GM19395 (cell line): ENCODE data around the gene ARPC3.
"Not testable (repeated sequence)": the region's sequence is repeated elsewhere in the genome, so short reads cannot be mapped to it uniquely, and the experiment has no call there.

Experiments used
- ATAC-seq: cut with Tn5 transposase; IDR thresholded peaks from one replicate; pipeline ENCODE4 v1.9.1; 2021; ENCODE audit warnings: mild to moderate bottlenecking, moderate library complexity; ENCODE audit not compliant: unreplicated experiment

ARPC3 gene

DNA sequence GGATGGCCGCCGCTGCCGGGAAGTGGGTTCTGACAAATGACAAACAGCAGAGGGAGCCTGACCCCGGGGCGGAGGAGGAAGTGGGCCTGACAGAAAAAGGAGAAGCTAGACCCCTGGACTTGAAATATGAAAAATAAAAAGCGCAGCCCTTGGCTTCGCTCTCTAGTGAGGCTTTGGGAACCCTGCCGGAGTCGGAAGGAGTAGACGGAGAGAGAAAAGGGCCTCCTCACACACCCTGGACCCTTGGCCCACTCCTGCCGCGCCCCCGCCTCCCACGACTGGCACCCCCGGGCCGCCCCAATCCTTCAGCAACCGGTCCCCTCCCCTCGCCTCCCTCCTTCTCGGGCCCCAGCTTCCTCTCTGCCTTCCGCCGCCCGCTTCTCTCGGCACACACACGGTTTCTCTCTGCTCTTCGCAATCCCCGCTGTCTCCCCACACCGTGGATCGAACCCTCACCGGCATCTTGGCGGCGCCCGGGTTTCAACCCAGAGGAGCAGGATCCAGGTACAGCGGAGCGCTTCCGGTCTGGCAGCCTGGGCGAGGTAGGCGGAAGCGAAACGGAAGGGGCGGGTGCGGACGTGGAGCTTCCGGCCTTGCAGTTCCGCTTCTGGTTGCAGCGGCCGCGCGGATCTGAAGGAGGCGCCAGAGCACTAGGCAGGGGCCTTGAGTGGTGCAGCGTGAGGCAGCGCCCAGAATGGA, at the start of gene ARPC3:
TSS of gene ARPC3 (minus strand) at position 539 of the 699 bp plus-strand sequence. CDS start at position 462, 77 bp downstream.
- ATAC-seq: peak; percentile 92

DNA sequence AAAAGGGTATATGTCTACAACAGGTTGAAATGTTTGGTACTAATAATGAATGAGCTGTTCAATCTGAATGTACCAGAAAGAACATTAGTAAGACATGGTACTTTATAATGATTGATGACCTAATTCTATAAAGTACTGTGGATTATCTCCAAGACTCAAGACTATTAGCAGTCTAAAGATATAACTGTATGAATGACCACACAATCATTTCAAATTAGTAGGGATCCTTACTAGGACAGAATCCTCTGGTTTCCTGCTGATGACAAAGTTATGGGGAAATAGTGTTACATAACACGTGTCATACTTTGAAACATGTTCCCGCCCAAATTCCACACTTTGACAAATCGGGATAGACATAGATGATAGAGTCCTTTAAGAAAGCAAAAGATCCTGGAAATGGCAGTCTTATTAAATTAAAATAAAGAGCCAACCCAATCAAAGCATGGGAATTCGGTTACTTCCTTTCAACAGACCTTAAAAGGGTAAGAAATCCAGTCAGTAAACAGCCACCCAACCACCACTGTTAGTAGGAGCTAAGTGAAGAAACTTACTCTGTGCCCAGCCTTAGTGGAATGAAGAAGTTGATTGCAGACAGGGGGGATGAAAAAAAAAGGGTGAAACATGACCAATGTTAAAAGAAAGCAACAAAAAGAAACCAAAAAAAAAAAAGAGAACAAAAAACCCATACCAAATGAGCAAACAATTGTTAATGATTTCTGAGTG, 49.0 kb upstream of the ARPC3 start:
- no peak for ATAC-seq

DNA sequence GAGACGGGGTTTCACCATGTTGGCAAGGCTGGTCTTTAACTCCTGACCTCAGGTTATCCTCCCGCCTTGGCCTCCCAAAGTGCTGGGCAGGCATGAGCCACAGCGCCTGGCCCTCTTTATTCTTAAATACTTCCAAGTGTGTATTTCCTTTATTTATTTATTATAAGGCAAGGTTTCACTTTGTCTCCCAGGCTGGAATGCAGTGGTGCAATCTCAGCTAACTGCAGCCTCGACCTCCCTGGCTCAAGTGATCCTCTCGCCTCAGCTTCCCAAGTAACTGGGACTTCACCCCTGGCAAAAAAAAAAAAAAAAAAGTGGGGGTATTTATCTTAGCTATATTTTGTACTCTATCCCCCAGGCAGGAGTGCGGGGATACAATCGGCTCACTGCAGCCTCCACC, 25.3 kb upstream of the ARPC3 start:
- no peak for ATAC-seq

DNA sequence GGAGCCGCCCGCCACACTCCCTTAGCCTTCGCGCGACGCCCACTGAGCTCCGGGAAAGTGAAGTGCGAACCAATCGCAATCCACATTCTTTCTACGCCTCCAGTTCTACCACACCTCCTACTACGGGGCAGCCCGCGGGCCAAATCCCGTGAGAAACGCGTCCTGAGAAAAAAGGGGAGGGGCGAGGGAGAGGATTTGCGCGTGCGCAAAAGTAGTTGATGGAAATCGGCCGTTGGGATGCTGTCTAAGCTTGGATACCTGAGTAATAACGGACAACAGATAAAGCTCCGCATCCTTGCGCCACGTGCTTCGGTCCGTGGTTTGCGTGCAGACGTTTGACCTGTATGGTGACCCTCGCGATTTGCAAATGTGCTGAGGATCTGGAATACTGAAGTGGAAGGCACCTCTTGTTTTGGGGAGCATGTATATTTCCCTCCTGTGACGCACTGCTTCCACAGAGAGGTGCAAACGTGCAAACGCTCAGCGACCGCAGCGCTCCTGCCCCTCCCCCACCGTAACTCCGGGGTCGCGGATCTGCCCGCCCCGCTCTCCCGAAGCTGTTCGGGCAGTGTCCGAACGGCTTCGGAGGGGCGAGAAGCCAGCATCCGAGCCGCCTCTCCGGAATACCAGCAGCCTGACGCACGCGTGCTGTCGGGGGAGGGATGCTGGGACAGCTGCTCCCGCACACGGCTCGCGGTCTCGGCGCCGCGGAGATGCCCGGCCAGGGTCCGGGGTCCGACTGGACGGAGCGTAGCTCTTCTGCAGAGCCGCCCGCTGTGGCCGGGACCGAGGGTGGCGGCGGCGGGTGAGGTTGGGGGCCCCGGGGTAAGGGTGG, 18.3 kb upstream of the ARPC3 start, which contains the start of the genes FAM216A and GPN3:
TSS of gene FAM216A (plus strand) at position 632 of the 835 bp plus-strand sequence. CDS start at position 663, 31 bp downstream.
TSS of gene GPN3 (minus strand) at position 44 of the 835 bp plus-strand sequence. CDS start 54 bp downstream, outside the sequence.
- ATAC-seq: peak; percentile 85

DNA sequence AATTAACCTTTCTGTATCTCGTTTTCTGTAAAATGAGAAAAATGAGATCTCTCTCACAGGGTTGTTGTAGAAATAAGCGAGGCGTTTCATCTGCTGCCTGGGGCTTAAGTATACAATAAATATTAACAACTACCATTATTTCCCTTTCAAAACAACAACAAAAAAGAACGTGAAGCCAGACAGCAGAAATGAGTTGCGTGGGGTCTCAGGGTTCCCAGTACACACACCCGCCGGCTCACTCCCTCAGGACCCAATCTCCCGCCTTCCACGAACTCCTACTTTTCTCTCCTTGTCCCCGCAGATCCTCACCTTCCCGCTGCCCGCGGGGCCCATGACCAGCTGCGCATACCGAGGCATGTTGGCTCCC, 17.7 kb upstream of the ARPC3 start:
- no peak for ATAC-seq

DNA sequence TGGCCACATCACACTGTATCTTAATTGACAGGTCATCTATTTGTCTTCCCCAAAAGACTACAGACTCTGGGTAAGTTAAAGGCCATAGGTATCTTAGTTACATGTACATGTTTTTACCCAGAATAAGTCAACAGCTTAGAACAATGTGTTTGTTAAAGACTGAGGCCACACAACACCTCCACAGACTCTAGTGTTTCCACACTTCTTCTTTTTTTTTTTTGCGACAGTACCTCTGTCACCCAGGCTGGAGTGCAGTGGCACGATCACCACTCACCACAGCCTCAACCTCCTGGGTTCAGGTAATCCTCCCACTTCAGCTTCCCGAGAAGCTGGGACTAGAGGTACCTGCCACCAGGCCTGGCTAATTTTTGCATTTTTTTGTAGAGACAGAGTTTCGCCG, 16.7 kb upstream of the ARPC3 start:
- no peak for ATAC-seq

DNA sequence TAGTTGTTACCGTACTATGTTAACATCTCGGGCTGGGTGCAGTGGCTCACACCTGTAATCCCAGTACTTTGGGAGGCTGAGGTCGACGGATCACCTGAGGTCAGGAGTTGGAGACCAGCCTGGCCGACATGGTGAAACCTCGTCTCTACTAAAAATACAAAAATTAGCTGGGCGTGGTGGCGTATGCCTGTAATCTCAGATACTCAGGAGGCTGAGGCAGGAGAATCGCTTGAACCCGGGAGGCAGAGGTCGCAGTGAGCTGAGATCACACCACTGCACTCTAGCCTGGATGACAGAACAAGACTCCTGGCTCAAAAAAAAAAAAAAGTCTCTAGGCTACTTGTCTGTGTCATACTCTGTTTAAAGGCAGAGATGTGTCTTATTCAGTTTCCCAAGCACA, 15.6 kb upstream of the ARPC3 start:
- ATAC-seq: not testable (repeated sequence)

DNA sequence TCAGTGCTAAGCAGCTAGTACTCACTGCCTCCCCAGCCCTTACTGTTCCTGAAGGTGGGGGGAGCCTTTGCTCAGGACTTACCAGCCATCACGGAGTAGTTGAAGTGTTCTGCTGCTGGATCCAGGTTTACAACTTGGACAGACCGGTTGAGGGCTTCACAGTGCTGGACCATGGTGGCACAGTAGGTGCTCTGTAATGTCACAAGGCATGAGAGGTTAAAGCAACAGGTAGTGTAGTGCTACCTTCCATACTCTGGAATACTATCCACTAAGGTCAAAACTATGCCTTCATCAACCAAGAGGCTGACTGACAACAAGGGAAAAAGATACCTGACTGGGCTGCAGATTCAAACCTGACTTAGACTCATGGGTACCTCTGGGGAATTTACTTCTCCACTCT, 14.9 kb upstream of the ARPC3 start:
- no peak for ATAC-seq

DNA sequence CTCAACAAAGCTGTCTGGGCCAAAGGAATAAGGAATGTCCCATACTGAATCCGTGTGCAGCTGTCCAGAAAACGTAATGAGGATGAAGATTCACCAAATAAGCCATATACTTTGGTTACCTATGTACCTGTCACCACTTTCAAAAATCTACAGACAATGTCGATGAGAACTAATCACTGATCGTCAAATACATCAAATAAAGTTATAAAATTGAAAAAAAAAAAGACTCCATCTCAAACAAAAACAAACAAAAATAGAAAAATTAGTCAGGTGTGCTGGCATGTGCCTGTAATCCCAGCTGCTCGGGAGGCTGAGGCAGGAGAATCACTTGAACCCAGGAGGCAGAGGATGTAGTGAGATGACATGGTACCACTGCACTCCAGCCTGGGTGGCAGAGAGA, 11.1 kb upstream of the ARPC3 start:
- not testable (repeated sequence) for ATAC-seq

DNA sequence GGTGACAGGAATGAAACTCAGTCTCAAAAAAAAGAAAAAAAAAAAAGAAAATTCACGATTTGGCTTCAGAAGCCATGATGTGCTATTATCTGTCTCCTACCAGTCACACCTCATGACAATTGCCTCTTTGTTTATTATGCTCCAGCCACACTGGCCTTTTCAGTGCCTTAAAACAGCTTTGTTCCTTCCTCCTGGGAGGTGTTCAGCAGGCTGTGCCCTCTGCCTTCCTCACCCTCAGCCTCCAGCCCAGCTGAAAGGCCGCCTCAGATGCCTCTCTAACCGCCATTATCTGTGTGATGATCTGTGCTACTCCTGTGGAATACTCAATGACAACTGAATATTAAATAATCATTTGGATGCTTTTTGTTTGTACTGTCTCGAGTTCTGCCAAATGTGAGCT, 8.6 kb upstream of the ARPC3 start:
- ATAC-seq: no peak

DNA sequence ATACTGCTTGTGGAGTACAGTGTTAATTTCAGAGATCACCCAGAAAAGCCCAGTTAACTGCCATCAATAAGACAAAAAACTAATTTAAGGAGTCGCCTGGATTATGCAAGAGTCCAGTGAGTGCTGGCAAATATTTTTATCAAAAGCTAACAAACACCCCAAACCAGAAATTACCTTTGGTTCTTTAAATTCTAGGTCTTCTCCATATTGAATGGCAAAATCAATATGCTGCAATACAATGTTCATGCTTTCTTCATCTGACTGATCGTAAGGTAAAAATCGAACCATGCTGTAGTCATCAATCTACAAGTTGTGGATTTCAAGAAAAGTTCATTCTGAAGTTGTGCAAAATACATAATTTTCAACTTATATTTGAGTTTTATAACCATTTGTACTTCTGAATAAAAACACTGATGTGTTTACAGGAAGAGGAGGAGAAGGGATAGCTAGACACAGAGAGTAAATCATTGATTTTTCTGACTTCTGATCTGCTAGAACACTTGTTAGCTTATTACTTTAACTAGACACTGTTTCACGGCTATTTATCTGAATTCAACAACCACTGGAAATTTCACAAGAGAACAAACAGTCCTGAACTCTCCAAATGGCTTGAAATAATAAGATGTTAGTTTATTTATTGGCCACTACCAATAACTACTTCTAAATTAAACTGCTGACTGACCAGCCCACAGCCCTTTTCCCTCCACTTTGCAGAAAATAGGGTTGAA, 3.6 kb upstream of the ARPC3 start:
- ATAC-seq: no peak

DNA sequence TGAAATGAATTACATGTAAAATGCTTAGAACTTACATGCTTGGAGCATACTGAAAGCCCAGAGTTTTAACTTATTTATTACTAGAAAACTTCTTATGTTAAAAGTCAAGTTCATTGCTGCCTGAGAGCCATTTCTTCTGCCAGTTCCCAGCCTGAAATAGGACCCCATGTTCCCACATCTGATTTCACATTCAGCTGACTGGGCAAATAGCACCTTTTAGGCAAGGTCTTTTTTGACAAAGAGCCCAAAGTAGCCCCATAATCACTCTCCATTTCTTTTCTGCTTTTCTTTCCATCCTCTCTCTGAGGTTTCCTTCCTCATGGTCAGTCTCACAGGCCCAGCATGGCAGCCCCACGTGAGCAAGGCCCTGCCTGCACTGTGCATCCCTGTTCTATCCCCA, 1.1 kb upstream of the ARPC3 start:
- no peak for ATAC-seq

DNA sequence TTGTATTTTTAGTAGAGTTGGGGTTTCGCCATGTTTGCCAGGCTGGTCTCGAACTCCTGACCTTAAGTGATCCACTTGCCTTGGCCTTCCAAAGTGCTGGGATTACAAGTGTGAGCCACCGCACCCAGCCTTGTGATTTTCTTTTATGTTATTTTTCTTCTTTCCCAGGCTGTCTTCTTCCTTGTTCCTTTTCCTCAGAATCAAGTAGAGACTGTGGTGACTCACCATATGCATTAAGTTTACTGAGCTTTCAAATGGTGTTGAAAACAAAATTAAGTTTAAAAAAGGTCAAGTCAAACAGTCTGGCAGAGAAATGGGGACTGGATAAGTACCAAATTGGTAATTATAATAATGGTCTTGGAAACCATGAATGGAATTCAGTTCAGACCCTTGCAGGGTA, 5.7 kb downstream of the ARPC3 start:
- ATAC-seq: no peak

DNA sequence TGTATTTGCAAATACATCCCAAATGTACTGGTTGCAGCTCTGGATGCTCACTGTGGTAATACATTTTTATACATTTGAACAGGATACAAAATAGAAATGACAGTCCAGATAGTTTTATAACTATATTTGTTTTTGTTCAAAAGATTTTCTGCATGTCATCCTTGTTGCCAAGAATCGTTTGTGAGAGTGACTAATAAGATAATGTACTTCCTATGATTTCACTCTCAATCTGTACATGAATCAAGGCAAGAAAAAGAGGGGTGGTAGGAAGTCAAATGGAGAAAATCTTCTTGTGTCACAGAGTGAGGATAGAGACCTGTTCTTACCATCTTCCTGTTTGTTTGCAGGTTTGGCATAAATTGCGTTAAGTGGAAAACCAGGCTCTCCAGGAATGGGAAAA, 13.9 kb downstream of the ARPC3 start:
- ATAC-seq: no peak

DNA sequence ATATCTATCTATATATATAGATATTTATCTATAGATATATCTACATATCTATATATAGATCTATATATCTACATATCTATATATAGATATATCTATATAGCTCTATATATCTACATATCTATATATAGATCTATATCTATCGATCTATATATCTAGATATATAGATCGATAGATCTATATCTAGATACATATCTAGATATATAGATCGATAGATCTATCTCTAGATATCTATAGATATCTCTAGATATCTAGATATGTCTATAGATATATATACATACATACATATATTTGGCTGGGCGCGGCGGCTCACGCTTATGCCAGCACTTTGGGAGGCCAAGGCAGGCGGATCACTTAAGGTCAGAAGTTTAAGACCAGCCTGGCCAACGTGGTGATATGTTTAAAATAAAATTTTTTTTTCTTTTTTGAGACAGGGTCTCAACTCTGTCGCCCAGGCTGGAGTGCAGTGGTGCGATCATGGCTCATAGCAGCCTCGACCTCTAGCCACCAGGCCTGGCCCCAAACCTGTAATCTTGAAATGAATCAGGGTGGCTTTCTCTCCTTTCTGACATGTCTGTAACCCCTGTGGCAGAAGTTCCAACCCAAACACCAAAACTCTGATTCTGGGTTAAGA, 18.1 kb downstream of the ARPC3 start:
- no peak for ATAC-seq

DNA sequence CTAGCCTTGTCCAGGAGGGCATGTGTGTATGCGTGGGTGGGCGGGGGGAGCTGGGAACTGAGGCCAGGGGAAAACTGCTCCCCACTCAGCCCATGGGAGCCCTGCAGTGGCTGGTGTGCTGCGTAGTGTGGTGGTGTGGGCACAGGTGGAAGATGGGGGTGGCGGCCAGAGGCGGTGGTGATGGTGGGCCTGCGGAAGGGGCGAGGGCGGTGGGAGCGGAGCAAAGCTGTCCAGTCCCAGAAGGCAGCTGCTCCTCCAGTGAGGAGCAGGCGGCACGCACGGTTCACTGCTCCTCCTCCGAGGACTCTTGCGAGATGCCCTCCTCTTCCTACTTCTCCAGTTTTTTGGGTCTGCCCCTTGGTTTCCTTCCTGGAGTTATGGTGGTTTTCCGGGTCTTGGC, 20.5 kb downstream of the ARPC3 start:
- ATAC-seq: not testable (repeated sequence)

DNA sequence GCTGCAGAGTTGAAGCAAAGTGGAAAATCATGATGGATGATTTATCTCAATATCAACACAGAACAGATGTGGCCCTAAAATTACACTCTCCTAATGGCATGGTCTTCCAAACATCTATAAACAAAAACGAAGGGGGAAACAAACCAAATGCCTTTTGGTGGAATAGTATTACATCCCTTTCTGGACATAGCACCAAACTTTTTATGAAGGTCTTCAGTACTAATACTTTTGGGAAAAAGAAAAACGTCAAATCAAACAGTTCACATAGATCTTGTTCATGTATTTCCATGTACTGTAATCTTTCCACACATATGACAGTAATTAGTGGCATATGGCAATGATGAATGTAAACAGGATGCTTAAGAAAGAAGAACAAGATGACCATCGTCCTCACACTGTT, 23.7 kb downstream of the ARPC3 start:
- ATAC-seq: no peak

DNA sequence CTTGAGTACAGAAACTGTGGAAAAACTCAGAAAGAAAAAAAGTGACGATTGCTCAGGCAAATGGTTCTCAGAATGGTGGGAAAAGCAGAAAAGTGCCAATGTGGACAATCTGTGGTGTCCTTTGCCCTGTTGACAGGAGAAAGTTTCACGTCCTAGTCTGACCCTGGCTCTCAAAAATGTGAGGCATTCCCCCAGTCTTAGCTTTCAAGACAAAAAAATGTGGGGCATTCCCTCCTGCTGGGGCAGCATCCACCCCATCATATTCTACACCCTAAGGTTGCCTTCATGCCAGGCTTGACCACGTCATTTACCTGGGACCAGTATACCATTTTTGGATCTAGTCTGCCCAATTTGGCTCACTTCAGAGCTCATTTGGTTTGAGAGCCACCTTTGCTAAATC, 25.9 kb downstream of the ARPC3 start:
- ATAC-seq: no peak

DNA sequence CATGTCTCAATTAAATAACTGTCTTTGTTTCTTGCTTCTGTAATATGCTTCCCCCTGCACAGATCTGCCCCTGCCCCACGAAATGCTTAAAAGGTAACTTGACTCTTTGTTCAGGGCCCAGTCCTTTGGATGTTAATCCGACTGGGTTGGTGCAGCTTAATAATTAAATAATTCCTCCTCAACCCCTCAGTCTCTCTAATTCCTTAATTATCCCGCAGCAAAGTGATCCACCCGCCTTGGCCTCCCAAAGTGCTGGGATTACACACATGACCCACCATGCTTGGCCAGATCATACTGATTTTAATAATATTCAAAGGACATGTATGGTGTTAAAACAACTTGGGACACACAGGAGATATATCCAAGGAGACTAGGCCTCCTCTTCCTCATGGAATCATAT, 28.4 kb downstream of the ARPC3 start:
- no peak for ATAC-seq

DNA sequence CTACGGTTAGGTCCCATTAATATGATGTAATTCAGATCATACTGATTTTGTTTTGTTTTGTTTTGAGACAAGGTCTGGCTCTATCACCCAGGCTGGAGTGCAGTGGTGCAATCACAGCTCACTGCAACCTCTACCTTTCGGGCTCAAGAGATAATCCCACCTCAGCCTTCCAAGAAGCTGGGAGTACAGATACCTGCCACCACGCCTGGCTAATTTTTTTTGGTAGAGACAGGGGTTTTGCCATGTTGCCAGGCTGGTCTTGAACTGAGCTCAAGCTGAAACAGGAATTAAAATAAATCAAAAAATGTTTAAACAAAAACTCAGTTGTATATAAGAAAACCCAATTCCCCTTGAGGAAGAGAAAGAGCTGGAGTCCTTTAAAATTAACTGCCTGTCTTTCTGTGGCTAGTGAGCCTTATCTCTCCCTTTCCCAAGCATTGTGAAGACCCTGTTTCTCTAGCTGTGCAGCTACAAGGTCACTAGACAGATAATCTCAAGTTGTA, 28.9 kb downstream of the ARPC3 start:
- no peak for ATAC-seq
